ENCODE data around the gene ENDOV. TPM values are rescaled to one million over a fixed set of nuclear protein-coding genes. Genes with fewer than 3 reads are reported as not detected.
A peak's percentile ranks its signal among the peaks of the same experiment; 100 is the strongest.

ENDOV gene
- total and polyA plus RNA-seq, 11 donors = 4.2 to 16.2 (median 9.4) TPM

GRCh38 chr17:80427366-80428282 is 12.7 kb downstream of the ENDOV start:
- 86 to 93% (median 89%) methylated on average over 20 to 27 of the region's 27 CpGs for WGBS, 4 donors
- no peaks in the 10 kb centered on the region for H3K9me3 ChIP-seq
- peak in 1 of 5 donors; percentile 21 for DNase-seq
- no peak for ATAC-seq
- H3K4me1 ChIP-seq = peaks cover 0 to 20% (median 4%) of the 10 kb centered on the region in 12 donors
- H3K27ac ChIP-seq = no peak overlapping the region
- intact Hi-C loops (cut with DNase I) = loop anchor here (1.0 to 10.0 kb wide), 14 partner anchors 125 to 677 kb away; no protein-coding TSS in a partner anchor
- H3K4me3 ChIP-seq = no peak overlapping the region
- no peaks in the 10 kb centered on the region for H3K27me3 ChIP-seq
- H3K36me3 ChIP-seq = peaks cover 0 to 18% (median 0%) of the 10 kb centered on the region in 9 donors
- TF ChIP-seq CTCF (IDR thresholded peaks at IDR 0.05) (no peak), POLR2A (IDR thresholded peaks at IDR 0.05) (no peak)

GRCh38 chr17:80428363-80428762 is 13.4 kb downstream of the ENDOV start:
- WGBS, 4 donors = 90 to 96% (median 94%) methylated on average over 10 to 12 of the region's 12 CpGs
- H3K4me3 ChIP-seq = no peak overlapping the region
- ATAC-seq (no peak), DNase-seq (peak in 1 of 5 donors; percentile 11)
- no peaks in the 10 kb centered on the region for H3K27me3 ChIP-seq
- peaks cover 0 to 14% (median under 1%) of the 10 kb centered on the region in 12 donors for H3K4me1 ChIP-seq
- no peaks in the 10 kb centered on the region for H3K9me3 ChIP-seq
- no peak overlapping the region for H3K27ac ChIP-seq
- H3K36me3 ChIP-seq = peaks cover 0 to 18% (median 0%) of the 10 kb centered on the region in 9 donors
- TF ChIP-seq CTCF (IDR thresholded peaks at IDR 0.05) (no peak), POLR2A (IDR thresholded peaks at IDR 0.05) (no peak)
- intact Hi-C loops (cut with DNase I) = loop anchor here in 9 of 10 donors (5.0 to 10.0 kb wide), 11 partner anchors 124 to 676 kb away; no protein-coding TSS in a partner anchor

GRCh38 chr17:80428796-80429195 is 13.8 kb downstream of the ENDOV start:
- no peak overlapping the region for H3K27ac ChIP-seq
- no peaks in the 10 kb centered on the region for H3K9me3 ChIP-seq
- intact Hi-C loops (cut with DNase I) = loop anchor here in 9 of 10 donors (5.0 to 10.0 kb wide), 11 partner anchors 124 to 676 kb away; no protein-coding TSS in a partner anchor
- 88 to 93% (median 91%) methylated on average over 11 of the region's 11 CpGs for WGBS, 4 donors
- peak in 1 of 5 donors; percentile 10 for DNase-seq
- no peaks in the 10 kb centered on the region for H3K27me3 ChIP-seq
- H3K4me1 ChIP-seq = peaks cover 0 to 9% (median 0%) of the 10 kb centered on the region in 12 donors
- TF ChIP-seq CTCF (IDR thresholded peaks at IDR 0.05) = no peak
- no peak for TF ChIP-seq POLR2A (IDR thresholded peaks at IDR 0.05)
- H3K36me3 ChIP-seq = peaks cover 0 to 18% (median 0%) of the 10 kb centered on the region in 9 donors
- no peak overlapping the region for H3K4me3 ChIP-seq
- ATAC-seq = no peak
